ENCODE data around the gene HEPACAM.

DNA sequence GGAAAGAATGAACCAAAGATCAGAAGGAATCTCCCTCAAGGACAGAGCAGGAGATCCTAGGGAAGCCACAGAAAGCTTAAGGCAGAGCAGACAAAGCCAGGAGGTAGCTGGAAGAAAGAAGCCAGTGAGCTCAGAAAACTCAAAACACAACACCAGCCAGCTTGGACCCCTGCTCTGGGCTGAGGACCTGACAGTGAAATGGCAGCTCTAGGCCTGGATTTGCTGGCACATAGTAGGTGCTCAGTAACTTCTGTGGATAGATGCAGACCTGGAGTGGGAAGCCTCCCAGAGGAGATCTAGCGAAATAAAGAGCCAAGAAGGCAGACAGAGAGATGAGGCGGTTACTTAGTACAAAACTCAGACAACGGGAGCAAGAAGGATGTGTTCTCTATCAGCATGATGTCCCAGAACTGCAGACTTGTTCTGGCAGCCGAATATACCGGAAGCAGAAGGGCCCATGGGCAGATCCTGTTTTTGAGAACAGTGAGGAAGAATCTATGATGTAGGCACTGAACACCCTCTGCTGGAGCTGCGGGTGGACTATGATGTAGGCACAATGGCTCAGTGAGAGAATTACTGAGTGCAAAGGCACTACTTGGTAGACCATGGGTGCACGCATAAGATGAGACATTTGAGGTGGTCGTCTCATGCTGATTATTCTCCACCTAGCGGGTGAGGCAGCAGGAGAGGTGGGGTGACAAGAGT is 42.9 kb downstream of the HEPACAM start:
- TF ChIP-seq CTCF (IDR thresholded peaks at IDR 0.05) (no peak), POLR2A (IDR thresholded peaks at IDR 0.05; ENCODE audit: low read depth) (no peak), EP300 (IDR thresholded peaks at IDR 0.05) (no peak)
